Gastroesophageal sphincter (tissue), 4 donors: Measurements from ENCODE around the gene ARFRP1. TPM values are rescaled to one million over a fixed set of nuclear protein-coding genes. Genes with fewer than 3 reads are reported as not detected.

Experiments
- ATAC-seq: fragments of 150-250 bp; one replicate; pipeline ENCODE4 v1.9.1; 2016; ENCODE audit warnings: mild to moderate bottlenecking, moderate library complexity
- H3K27ac ChIP-seq, 4 donors: fragments of 200-600 bp; sonication (generic) in 3 of 4; 1 replicate in 3 of 4; 2 replicates in 1 of 4; pipeline ENCODE4 v1.5.1; 2016 to 2019
- H3K27me3 ChIP-seq: fragments of 200-600 bp; sonication (generic); one replicate; pipeline ENCODE4 v1.5.1; 2019
- H3K36me3 ChIP-seq, 2 donors: fragments of 200-600 bp; sonication (generic); one replicate each; pipeline ENCODE4 v1.5.1; 2019; ENCODE audit warnings: control low read depth in 1 of 2
- H3K4me1 ChIP-seq, 3 donors: fragments of 200-600 bp; sonication (generic); 1 replicate in 2 of 3; 2 replicates in 1 of 3; pipeline ENCODE4 v1.5.1; 2016 to 2019; ENCODE audit warnings: control low read depth in 2 of 3
- H3K4me3 ChIP-seq, 2 donors: fragments of 200-600 bp; sonication (generic); one replicate each; pipeline ENCODE4 v1.5.1; 2019; ENCODE audit warnings: mild to moderate bottlenecking in 1 of 2, moderate library complexity in 1 of 2
- H3K9me3 ChIP-seq, 3 donors: fragments of 200-600 bp; sonication (generic); one replicate each; pipeline ENCODE4 v1.5.1; 2017 to 2019; ENCODE audit warnings: control low read depth in 2 of 3
- EP300 ChIP-seq: sonication (generic); formaldehyde crosslinking; IDR thresholded peaks from one replicate; pipeline ENCODE4 v1.6.1; 2017; ENCODE audit warnings: antibody characterized with exemption, mild to moderate bottlenecking
- POLR2A ChIP-seq, 2 donors: fragments of 450-650 bp; IDR thresholded peaks; one replicate each; pipeline ENCODE4 v1.6.1; 2017; ENCODE audit warnings: antibody characterized with exemption in 2 of 2, mild to moderate bottlenecking in 2 of 2, moderate library complexity in 1 of 2
- POLR2AphosphoS5 ChIP-seq: sonication (generic); formaldehyde crosslinking; IDR thresholded peaks from one replicate; pipeline ENCODE4 v1.6.1; 2017; ENCODE audit warnings: antibody characterized with exemption
- WGBS, 2 donors: methylation state at CpG; one replicate each; pipeline ENCODE4 v1.1.5; 2018; ENCODE audit warnings: low coverage in 1 of 2; 5-methylcytosine and 5-hydroxymethylcytosine counted together
- total RNA-seq, 4 donors: library from RNA; depleted of rRNA; stranded (reverse); fragments of >200 nt; gene quantifications; one replicate each; pipeline ENCODE4 v1.1.0, GENCODE V29; 2016
- TF ChIP-seq, protein P1 (sequence below), 4 experiments: fragments of 200-600 bp in 2 of 4; fragments of 450-650 bp in 2 of 4; sonication (generic) in 1 of 4; IDR thresholded peaks; one replicate each; pipeline ENCODE4 v1.5.1; 2017 to 2019; ENCODE audit warnings: antibody characterized with exemption in 4 of 4, mild to moderate bottlenecking in 2 of 4, moderate library complexity in 2 of 4

Gene ARFRP1
- total RNA-seq, 4 donors from 2014 or later: 38.9 to 56.4 (median 49.0) TPM

DNA sequence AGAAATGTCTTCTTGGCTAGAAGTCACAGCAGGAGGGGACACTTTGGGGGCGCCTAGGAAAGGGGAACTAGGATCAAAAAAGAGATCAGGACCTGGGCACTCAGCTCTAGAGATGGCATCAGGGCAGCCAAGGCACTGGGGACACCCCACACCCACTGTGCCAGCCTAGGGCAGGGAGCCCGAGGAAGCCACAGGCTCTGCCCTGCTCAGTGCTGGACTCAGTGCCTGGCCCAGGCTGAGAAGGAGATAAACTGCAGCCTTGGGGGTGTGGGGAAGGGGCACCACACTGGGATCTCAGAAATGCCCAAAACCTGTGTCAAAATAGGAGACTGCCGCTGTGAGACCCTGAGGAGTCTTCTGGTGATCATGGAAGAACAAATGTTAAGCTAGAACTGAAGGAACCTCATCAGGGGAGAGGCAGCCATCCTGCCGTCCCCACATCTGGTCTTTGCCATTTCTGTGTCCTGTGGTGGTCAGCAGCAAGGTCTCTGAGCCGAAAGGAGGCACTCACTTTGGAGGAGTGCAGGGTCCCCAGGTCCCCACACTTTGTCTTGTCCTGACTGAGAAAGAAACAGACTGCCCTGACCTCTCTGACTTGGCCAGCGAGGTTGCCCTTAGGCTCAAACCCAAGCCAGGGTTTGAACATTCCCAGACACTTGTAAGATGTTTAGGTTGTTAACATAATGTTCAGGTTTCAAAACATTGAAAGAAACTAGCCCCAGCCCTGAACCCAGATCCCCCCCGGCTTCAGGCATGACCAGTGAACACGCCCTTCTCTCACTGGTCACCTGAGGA is 2.3 kb downstream of the ARFRP1 start:
- Histone ChIP-seq H3K36me3 (peaks cover 0 to 66% of the 10 kb centered on the region in 2 donors), H3K4me1 (peaks cover 0 to 47% (median 18%) of the 10 kb centered on the region in 3 donors), H3K27ac (no peak overlapping the region), H3K4me3 (no peak overlapping the region), H3K9me3 (no peaks in the 10 kb centered on the region), H3K27me3 (no peaks in the 10 kb centered on the region)
- WGBS, 2 donors: 80% methylated on average over 3 to 4 of the region's 8 CpGs
- TF ChIP-seq EP300 (no peak), POLR2AphosphoS5 (no peak), POLR2A (IDR thresholded peaks at IDR 0.05) (no peak)
- TF ChIP-seq, protein P1, sequence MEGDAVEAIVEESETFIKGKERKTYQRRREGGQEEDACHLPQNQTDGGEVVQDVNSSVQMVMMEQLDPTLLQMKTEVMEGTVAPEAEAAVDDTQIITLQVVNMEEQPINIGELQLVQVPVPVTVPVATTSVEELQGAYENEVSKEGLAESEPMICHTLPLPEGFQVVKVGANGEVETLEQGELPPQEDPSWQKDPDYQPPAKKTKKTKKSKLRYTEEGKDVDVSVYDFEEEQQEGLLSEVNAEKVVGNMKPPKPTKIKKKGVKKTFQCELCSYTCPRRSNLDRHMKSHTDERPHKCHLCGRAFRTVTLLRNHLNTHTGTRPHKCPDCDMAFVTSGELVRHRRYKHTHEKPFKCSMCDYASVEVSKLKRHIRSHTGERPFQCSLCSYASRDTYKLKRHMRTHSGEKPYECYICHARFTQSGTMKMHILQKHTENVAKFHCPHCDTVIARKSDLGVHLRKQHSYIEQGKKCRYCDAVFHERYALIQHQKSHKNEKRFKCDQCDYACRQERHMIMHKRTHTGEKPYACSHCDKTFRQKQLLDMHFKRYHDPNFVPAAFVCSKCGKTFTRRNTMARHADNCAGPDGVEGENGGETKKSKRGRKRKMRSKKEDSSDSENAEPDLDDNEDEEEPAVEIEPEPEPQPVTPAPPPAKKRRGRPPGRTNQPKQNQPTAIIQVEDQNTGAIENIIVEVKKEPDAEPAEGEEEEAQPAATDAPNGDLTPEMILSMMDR (IDR thresholded peaks at IDR 0.05): no peak
- no peak for ATAC-seq

DNA sequence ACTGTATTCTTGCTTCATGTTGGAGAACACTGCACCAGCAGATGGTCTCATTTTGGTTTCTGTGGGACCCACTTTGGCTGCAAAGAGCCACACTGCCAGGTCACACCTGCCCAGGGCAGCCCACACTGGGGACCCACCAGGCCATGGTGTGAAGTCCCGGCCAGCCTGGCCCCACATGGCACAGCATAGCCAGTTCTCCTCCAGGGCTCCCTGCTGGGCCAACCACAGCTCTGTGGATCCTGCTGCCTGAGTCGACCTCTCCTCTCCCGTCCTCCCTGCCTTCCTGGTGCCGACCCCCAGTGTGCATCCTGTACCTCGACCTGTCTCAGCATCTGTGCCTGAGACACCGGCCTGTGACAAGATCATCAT is 3.0 kb downstream of the ARFRP1 start:
- no peaks in the 10 kb centered on the region for H3K9me3 ChIP-seq
- no peak overlapping the region for H3K27ac ChIP-seq
- peaks cover 0 to 66% of the 10 kb centered on the region in 2 donors for H3K36me3 ChIP-seq
- WGBS, 2 donors: 80 to 90% methylated on average over 1 to 4 of the region's 6 CpGs
- H3K4me1 ChIP-seq: peaks cover 0 to 47% (median 20%) of the 10 kb centered on the region in 3 donors
- no peak overlapping the region for H3K4me3 ChIP-seq
- ATAC-seq: no peak
- TF ChIP-seq POLR2A (IDR thresholded peaks at IDR 0.05) (no peak), EP300 (no peak), POLR2AphosphoS5 (no peak)
- TF ChIP-seq, protein P1 (IDR thresholded peaks at IDR 0.05): no peak
- no peaks in the 10 kb centered on the region for H3K27me3 ChIP-seq

DNA sequence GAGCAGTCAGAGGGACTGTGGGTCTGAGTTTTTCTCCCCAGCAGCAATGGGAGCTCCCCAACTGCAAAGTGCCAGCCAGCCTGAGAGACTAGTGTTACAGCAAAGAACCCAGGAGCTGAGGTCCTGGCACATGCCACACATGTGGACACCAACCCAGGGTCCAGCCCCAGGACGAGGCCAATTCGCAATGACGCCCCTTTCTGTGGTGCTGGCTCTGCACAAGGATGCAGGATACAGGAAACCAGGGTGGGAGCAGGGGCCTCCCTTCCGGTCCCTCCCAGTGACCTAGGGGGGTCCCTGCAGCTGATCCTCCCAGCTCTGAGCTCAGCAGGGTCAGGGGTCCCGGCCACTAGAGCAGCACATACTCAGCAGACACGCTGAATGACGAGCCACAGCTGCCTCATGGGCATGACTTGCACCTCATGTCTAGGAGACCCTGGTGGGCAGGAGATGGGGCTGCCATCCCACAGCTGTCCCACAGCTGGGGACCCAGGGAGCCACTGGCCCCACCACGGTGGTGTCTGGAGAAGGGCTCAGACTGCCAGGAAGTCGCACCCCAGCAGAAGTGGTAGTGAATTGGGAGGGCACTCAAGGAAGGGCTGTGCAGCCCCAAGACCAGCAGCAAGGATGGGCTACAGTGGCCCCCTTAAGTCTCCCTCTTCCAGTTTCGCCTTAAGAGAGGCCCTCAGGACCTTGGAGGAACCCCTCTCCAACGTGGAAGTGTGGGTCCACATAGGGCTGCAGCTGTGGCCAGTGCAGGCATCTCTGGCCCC is 3.6 kb downstream of the ARFRP1 start:
- WGBS, 2 donors: 90 to 94% methylated on average over 2 to 3 of the region's 11 CpGs
- no peak for ATAC-seq
- Histone ChIP-seq H3K27ac (no peak overlapping the region), H3K4me1 (peaks cover 0 to 47% (median 22%) of the 10 kb centered on the region in 3 donors), H3K4me3 (no peak overlapping the region), H3K36me3 (peaks cover 0 to 64% of the 10 kb centered on the region in 2 donors), H3K9me3 (no peaks in the 10 kb centered on the region), H3K27me3 (no peaks in the 10 kb centered on the region)
- TF ChIP-seq POLR2AphosphoS5 (no peak), POLR2A (IDR thresholded peaks at IDR 0.05) (no peak), EP300 (no peak)
- TF ChIP-seq, protein P1 (IDR thresholded peaks at IDR 0.05): no peak

DNA sequence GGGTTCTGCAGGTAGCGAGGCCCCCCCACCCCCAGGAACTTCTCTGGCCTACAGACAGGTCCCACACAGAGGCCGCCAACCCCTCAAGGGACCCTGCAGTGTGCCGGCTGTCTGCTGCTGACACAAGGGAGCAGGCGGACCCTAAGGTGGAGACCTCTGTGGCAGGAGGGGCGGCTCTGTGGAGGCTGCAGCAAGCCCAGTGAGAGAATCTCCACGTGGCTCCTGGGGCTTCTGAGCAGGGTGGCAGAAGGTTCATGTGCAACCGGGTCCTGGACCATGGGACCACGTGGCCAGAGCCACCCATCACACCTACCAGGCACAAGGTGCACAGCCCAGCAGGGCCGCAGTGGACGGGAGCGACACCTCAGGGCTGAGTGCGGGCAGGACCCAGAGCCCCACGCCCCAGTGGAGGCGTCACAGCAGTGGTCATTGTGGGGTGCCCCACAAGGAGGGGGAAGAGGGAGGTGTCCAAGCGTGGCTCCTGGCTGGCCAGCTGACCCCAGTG is 4.3 kb downstream of the ARFRP1 start:
- Histone ChIP-seq H3K27ac (no peak overlapping the region), H3K4me3 (no peak overlapping the region), H3K36me3 (peaks cover 0 to 60% of the 10 kb centered on the region in 2 donors), H3K27me3 (no peaks in the 10 kb centered on the region), H3K9me3 (no peaks in the 10 kb centered on the region), H3K4me1 (peaks cover 0 to 47% (median 22%) of the 10 kb centered on the region in 3 donors)
- ATAC-seq: no peak
- WGBS, 2 donors: 61% methylated on average over 4 of the region's 15 CpGs; no CpG with 5 or more reads in 1 of the 2 donors
- no peak for TF ChIP-seq POLR2A (IDR thresholded peaks at IDR 0.05)
- TF ChIP-seq EP300: no peak
- TF ChIP-seq, protein P1 (IDR thresholded peaks at IDR 0.05): no peak
- TF ChIP-seq POLR2AphosphoS5: no peak
